ENCODE measurements around the gene TESK1.

TESK1 gene

GRCh38 chr9:35658968-35659220 lies 53.8 kb downstream of the TESK1 start:
- peak overlapping the region; percentile 92 for H3K4me3 ChIP-seq (ENCODE audit: low read depth, low read length)
- H3K9me3 ChIP-seq (ENCODE audit: control insufficient read depth, insufficient read depth, low read length): no peaks in the 10 kb centered on the region
- peak overlapping the region; percentile 97 for H3K9ac ChIP-seq (ENCODE audit: low read depth, low read length)
- H3K36me3 ChIP-seq (ENCODE audit: control insufficient read depth, insufficient read depth, low read length): peaks cover 37% of the 10 kb centered on the region
- H3K27me3 ChIP-seq (ENCODE audit: control insufficient read depth, insufficient read depth, low read length): 0 out of 2 replicates have a peak, but pooled peaks cover 8% of the 10 kb centered on the region
- peaks cover 10% of the 10 kb centered on the region for H3K4me1 ChIP-seq (ENCODE audit: control insufficient read depth, insufficient read depth, low read length)
- H3K27ac ChIP-seq (ENCODE audit: low read depth, low read length): peak overlapping the region; percentile 99

- peak overlapping the region; percentile 99 for H3K27ac ChIP-seq (ENCODE audit: low read depth, low read length)
These were observed 54.3 kb downstream of the TESK1 start for GRCh38 chr9:35659340-35659739.

More at GRCh38 chr9:35659340-35659739, 54.3 kb downstream of the TESK1 start:
- H3K36me3 ChIP-seq (ENCODE audit: control insufficient read depth, insufficient read depth, low read length): peaks cover 37% of the 10 kb centered on the region
- H3K27me3 ChIP-seq (ENCODE audit: control insufficient read depth, insufficient read depth, low read length): 0 out of 2 replicates have a peak, but pooled peaks cover 8% of the 10 kb centered on the region
- H3K4me3 ChIP-seq (ENCODE audit: low read depth, low read length): peak overlapping the region; percentile 92
- H3K9me3 ChIP-seq (ENCODE audit: control insufficient read depth, insufficient read depth, low read length): no peaks in the 10 kb centered on the region
- peaks cover 15% of the 10 kb centered on the region for H3K4me1 ChIP-seq (ENCODE audit: control insufficient read depth, insufficient read depth, low read length)
- H3K9ac ChIP-seq (ENCODE audit: low read depth, low read length): no peak overlapping the region

Measured in HUES48 (cell line).